ENCODE results near the gene CATSPERZ.

Gene CATSPERZ

GRCh38 chr11:64299847-64300648 lies at the start of gene CATSPERZ:
CATSPERZ (plus strand) TSS chr11:64300358; CDS start chr11:64300411, 53 bp downstream.
- DNase-seq = no peak

GRCh38 chr11:64250415-64251015 lies 49.6 kb upstream of the CATSPERZ start:
- no peak for DNase-seq

- peak; percentile 25 to 46 for DNase-seq
Measured at GRCh38 chr11:64251016-64251752, 49.0 kb upstream of the CATSPERZ start, which contains the start of gene PLCB3. PLCB3 (plus strand) TSS chr11:64251530; CDS start chr11:64251650, 120 bp downstream.

- no peak for DNase-seq
Measured at GRCh38 chr11:64251753-64252002, 48.5 kb upstream of the CATSPERZ start.

- no peak for DNase-seq
Measured at GRCh38 chr11:64252003-64252872, 47.9 kb upstream of the CATSPERZ start.

GRCh38 chr11:64253043-64253442 lies 47.1 kb upstream of the CATSPERZ start:
- DNase-seq = no peak

- DNase-seq = no peak
Measured at GRCh38 chr11:64253481-64253880, 46.7 kb upstream of the CATSPERZ start.

- no peak for DNase-seq
Measured at GRCh38 chr11:64254326-64254725, 45.8 kb upstream of the CATSPERZ start.

GRCh38 chr11:64255135-64256128 lies 44.7 kb upstream of the CATSPERZ start:
- no peak for DNase-seq

GRCh38 chr11:64256300-64256699 lies 43.9 kb upstream of the CATSPERZ start:
- no peak for DNase-seq

- no peak for DNase-seq
Measured at GRCh38 chr11:64258356-64258755, 41.8 kb upstream of the CATSPERZ start.

- no peak for DNase-seq
Measured at GRCh38 chr11:64258946-64259532, 41.1 kb upstream of the CATSPERZ start.

GRCh38 chr11:64259533-64260067 lies 40.6 kb upstream of the CATSPERZ start:
- DNase-seq = no peak

- DNase-seq = no peak
Measured at GRCh38 chr11:64260147-64260708, 39.9 kb upstream of the CATSPERZ start.

- DNase-seq = no peak
Measured at GRCh38 chr11:64261556-64262080, 38.5 kb upstream of the CATSPERZ start.

GRCh38 chr11:64262271-64263002 lies 37.7 kb upstream of the CATSPERZ start:
- DNase-seq = no peak

- no peak for DNase-seq
Measured at GRCh38 chr11:64263021-64263946, 36.9 kb upstream of the CATSPERZ start.

- no peak for DNase-seq
Measured at GRCh38 chr11:64263947-64264317, 36.2 kb upstream of the CATSPERZ start.

Data from AML-193 (cell line).